ENCODE results near the gene NT5C3A.
"Not testable (repeated sequence)": the region's sequence is repeated elsewhere in the genome, so short reads cannot be mapped to it uniquely, and the experiment has no call there.

DNA sequence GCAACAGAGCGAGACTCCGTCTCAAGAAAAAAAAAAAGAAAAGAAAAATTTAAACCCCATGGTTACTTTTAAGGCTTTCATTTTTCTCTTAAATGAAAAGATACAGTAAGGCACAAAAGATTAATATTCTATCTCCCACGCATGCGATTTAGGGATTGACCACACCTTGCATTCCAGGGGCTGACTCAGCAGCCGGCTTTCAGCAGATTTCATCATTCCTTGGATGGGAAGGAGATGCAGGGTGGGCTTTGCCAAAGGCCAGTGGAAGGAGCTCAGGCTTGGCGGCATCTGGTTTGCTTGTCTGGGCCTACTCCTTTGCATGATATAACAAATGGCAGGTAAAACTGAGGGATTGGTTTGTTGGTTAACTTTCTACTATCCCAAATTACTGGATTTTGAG is 83.3 kb downstream of the NT5C3A start:
- not testable (repeated sequence) for TF ChIP-seq POLR2AphosphoS5, POLR2A (IDR thresholded peaks at IDR 0.05; ENCODE audit: low read depth, low read length)
